Measurements from ENCODE around the gene DISP1.

The DISP1 gene

GRCh38 chr1:222814536-222815439, at the start of gene DISP1:
DISP1 (plus strand) TSS chr1:222815039; CDS start chr1:222942824, 127,785 bp downstream.
- DNase-seq (ENCODE audit: low read depth) = no peak

GRCh38 chr1:222767152-222767571, 47.7 kb upstream of the DISP1 start:
- DNase-seq (ENCODE audit: low read depth) = no peak

GRCh38 chr1:222768592-222768991, 46.2 kb upstream of the DISP1 start:
- DNase-seq (ENCODE audit: low read depth) = no peak

DNA sequence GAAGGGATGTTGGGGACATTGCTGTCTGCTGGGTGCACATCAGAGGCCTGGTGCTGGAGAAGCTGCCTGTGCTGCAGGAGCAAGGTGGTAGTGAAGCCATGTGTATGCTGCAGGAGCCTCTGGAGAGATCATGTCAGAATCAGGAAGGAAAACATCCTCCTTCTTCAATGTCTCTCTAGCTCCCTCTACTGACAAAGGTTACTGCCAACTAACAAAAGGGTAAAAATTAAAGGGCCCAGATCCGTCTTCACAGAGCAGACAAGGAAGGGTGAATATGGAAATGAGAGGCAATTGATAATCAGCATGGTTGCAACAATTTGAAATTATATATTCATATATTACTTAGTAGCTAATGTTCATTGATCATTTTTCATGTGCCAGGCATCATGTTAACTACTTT, 45.7 kb upstream of the DISP1 start:
- no peak for DNase-seq (ENCODE audit: low read depth)

DNA sequence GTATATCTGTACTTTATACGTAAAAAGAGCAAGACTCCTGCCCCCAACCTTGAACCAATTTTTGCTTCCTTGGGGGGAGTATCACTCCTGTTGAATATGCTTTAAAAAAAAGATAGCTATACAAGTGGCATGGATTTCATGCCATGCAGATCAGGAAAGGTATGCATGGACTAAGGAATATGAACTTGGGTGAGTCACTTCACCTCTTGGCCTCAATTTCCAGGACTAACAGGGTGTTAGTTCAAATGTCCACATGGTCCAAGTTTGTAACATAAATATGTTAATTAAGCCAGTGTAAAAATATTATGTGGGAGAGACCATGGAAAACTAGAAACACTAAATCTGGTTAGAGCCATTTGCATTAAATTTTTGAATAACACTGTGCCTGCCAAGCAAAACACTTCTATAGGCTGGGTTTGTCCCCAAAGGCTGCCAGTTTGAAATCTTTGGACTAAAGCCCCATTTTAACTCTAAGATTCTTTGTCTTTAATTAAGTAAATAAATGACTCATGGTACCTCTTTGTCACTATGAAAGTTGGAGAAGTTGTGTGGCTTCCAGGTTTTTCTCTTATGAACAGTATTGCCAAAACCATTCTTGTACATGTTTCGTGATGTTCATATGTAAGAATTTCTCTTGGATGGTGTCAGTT, 44.7 kb upstream of the DISP1 start:
- DNase-seq (ENCODE audit: low read depth) = no peak

- DNase-seq (ENCODE audit: low read depth) = no peak
Observed at GRCh38 chr1:222772996-222773379, 41.9 kb upstream of the DISP1 start.

DNA sequence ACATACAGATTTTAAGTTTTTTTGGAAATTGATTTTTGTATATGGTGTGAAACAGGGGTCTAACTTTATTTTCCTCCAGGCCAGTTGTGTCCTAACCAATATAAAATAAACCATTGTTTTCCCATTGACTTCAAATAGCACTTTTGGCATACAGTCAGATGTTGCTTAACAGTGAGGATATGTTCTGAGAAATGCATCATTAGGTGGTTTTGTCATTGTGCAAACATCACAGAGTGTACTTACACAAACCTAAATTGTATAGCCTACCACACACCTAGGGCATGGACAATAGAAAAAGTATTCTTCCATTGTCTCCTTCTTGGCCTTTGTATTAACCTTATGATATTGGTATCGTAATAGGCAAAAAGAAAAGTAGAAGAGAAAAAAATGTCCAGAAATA, 37.4 kb upstream of the DISP1 start:
- no peak for DNase-seq (ENCODE audit: low read depth)

- DNase-seq (ENCODE audit: low read depth) = no peak
Observed at GRCh38 chr1:222777977-222778376, 36.9 kb upstream of the DISP1 start.

GRCh38 chr1:222781251-222781650, 33.6 kb upstream of the DISP1 start:
- no peak for DNase-seq (ENCODE audit: low read depth)

- no peak for DNase-seq (ENCODE audit: low read depth)
Observed at GRCh38 chr1:222783051-222783450, 31.8 kb upstream of the DISP1 start.

DNA sequence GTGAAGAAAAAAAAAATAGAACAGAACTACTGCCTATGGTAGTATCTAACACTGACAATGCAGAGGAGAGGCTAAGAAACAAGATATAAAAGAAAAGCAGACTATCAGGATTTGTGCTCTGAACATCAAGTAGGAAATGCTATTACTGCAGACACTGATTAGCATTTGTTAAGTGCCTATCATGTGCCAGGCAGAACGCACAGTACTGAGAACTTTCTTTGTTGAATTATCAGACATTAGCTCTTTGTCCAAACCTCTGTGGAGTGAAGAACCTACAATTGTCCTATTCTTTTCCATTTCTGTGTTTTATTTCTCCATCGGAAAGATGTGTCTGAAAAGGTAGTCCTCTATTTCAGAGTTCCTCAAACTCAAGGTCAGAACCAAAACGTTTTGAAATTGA, 30.5 kb upstream of the DISP1 start:
- no peak for DNase-seq (ENCODE audit: low read depth)

GRCh38 chr1:222784916-222785315, 29.9 kb upstream of the DISP1 start:
- DNase-seq (ENCODE audit: low read depth) = no peak

GRCh38 chr1:222785529-222785928, 29.3 kb upstream of the DISP1 start:
- DNase-seq (ENCODE audit: low read depth) = no peak

DNA sequence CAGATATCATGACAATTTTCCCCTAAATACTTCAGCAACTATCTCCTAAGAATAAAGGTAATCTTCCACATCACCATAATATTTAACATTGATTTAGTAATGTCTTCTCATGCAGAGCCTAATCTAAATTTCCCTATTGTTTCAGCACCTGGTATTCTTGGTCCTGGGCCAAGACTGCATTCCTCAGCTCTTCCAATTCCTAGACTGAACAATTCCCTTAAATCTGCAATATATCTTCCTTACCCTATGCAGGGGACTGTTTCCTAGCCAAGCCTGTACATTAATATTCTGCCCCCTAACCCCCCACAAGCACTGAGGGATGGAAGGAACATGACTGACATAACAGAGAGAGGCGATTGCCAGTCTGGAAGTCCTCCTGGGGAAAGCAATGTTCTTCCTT, 28.7 kb upstream of the DISP1 start:
- DNase-seq (ENCODE audit: low read depth) = no peak

GRCh38 chr1:222787729-222788128, 27.1 kb upstream of the DISP1 start:
- DNase-seq (ENCODE audit: low read depth) = no peak

- DNase-seq (ENCODE audit: low read depth) = no peak
Observed at GRCh38 chr1:222788402-222789156, 26.3 kb upstream of the DISP1 start.

- DNase-seq (ENCODE audit: low read depth) = no peak
Observed at GRCh38 chr1:222790115-222790514, 24.7 kb upstream of the DISP1 start.

DNA sequence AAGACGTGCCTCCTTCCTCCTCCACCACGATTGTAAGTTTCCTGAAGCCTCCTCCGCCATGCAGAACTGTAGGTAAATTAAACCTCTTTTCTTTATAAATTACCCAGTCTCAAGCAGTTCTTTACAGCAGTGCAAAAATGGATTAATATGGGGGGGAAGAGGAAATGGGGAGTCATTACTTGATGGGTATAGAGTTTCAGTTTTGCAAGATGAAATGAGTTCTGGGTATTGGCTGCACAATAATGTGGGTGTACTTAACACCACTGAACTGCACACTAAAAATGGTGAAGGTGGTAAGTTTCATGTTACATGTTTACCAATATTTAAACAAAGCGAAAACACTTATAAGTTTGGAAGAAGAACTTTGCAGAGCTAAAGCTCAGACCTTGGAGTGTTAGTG, 24.3 kb upstream of the DISP1 start:
- no peak for DNase-seq (ENCODE audit: low read depth)

GRCh38 chr1:222791006-222791710, 23.7 kb upstream of the DISP1 start:
- no peak for DNase-seq (ENCODE audit: low read depth)

DNA sequence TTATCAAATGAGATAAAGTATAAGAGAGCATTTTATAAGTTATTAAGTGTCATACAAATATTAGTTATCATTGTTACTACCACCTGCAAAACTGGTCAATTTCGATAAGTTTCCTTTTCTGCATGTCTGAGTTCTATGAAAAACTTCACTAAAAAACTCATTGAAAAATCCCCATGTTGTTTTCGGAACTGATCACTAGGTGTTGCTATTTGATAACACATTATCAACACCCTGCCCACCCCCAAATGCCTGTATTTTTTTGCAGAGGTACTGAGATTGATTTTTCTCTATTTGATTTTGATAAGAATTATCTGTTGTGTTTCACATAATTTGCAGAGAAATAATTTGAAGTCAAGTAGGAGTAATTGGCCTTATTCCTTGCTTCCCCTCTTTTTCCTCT, 22.1 kb upstream of the DISP1 start:
- DNase-seq (ENCODE audit: low read depth) = no peak

DNA sequence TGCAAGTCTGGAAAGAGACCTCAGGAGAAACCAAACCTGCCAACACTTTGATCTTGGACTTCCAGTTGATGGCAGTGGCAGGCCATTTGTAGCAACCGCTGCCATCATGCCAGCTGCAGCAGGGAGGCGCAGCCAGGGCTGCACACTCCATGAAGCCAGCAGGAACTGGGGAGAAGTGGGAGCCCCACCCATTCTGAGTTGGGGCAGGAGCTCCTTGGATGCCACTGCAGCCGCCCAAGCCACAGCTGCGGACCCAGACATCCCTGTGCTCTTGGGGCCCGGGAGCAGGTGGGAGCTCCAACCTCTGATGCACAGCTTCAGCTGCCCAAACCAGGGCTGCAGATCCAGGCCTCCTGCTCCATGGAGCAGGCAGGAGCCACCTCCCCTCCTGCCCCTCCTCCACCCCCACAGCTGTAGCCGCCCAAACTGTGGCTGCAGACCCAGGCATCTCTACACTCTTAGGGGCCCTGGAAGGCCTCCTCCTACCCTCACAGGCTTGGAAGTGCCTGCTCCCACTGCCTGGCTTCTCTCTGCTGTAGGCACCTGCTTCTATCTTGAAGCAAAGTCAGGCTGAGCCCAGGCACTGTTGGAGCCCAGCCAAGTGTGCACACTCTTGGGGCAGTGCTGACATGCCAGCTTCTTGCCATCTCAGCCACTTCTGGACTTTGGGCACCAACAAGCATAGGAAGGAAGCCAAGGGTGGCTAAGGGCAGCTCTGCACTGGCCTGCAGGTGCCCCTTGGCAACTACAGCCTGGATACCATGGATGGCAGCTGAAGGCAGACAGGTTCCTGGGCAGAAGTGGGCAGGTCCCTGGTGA, 20.0 kb upstream of the DISP1 start:
- DNase-seq (ENCODE audit: low read depth) = no peak
